Kidney (tissue), 14 donors: ENCODE measurements around the gene MYO19. TPM values are rescaled to one million over a fixed set of nuclear protein-coding genes. Genes with fewer than 3 reads are reported as not detected.
"Not testable (repeated sequence)": the region's sequence is repeated elsewhere in the genome, so short reads cannot be mapped to it uniquely, and the experiment has no call there.

Experiments used
- DNase-seq, 5 donors: peaks; one replicate each; pipeline ENCODE4 v3.0.0-alpha.2; 2013 to 2020
- FAIRE-seq: peaks from 2 replicates; lab custom pipeline; 2012; peaks lifted over from hg19 to GRCh38; lab: Jason Lieb, UNC
- H3K27ac ChIP-seq, 2 donors: one replicate each; pipeline ENCODE4 v1.7.0; 2013; ENCODE audit warnings: low read depth in 2 of 2, low read length in 2 of 2, inconsistent platforms in 1 of 2
- H3K27me3 ChIP-seq: one replicate; pipeline ENCODE4 v1.7.1; 2013; ENCODE audit warnings: low read length, inconsistent platforms; ENCODE audit not compliant: control insufficient read depth, insufficient read depth
- H3K36me3 ChIP-seq, 3 donors: one replicate each; pipeline versions ENCODE4 v1.7.0 to v1.7.1; 2013; ENCODE audit warnings: low read length in 3 of 3, control low read depth in 1 of 3, inconsistent platforms in 1 of 3; ENCODE audit not compliant: insufficient read depth in 3 of 3, control insufficient read depth in 2 of 3
- H3K4me1 ChIP-seq, 3 donors: one replicate each; pipeline versions ENCODE4 v1.7.0 to v1.7.1; 2013; ENCODE audit warnings: low read length in 3 of 3, inconsistent platforms in 1 of 3, low read depth in 1 of 3; ENCODE audit not compliant: control insufficient read depth in 2 of 3, insufficient read depth in 2 of 3
- H3K4me3 ChIP-seq, 3 donors: one replicate each; pipeline versions ENCODE4 v1.7.0 to v1.8.1; 2013; ENCODE audit warnings: low read length in 3 of 3, control low read depth in 1 of 3, inconsistent platforms in 1 of 3
- H3K9ac ChIP-seq, 3 donors: one replicate each; pipeline versions ENCODE4 v1.7.0 to v1.7.1; 2013; ENCODE audit warnings: low read length in 3 of 3, control low read depth in 1 of 3, inconsistent platforms in 1 of 3
- H3K9me3 ChIP-seq, 3 donors: one replicate each; pipeline versions ENCODE4 v1.7.0 to v1.7.1; 2013; ENCODE audit warnings: low read length in 3 of 3, control low read depth in 1 of 3, inconsistent platforms in 1 of 3; ENCODE audit not compliant: control insufficient read depth in 2 of 3, insufficient read depth in 1 of 3
- CTCF ChIP-seq: IDR thresholded peaks from 3 replicates; pipeline ENCODE4 v1.5.1; 2012; ENCODE audit warnings: mild to moderate bottlenecking, moderate library complexity, borderline replicate concordance; ENCODE audit not compliant: insufficient read depth; ENCODE audit errors: extremely low read depth
- intact Hi-C: fragments of 100-400 bp; cut with DNase I; formaldehyde crosslinking; loops from one replicate; pipeline ENCODE4 v1.11.1; 2022
- polyA plus RNA-seq: library from polyadenylated mRNA; stranded (reverse); fragments of 350-450 nt; fragmentation: Illumina TruSeq; extraction: RNeasy Lipid Tissue Mini Kit (QIAGEN cat#74804); gene quantifications from one replicate; pipeline ENCODE4 v1.2.3, GENCODE V29; 2014; ENCODE audit warnings: low read depth, low replicate concordance; ENCODE audit not compliant: insufficient read depth
- total RNA-seq: library from RNA; stranded (reverse); fragmentation: NEBNext Ultra II Directional; extraction: Animal tissue kit (Norgen Biotek cat#: 25700); gene quantifications from one replicate; pipeline ENCODE4 v1.2.1, GENCODE V29; 2021
- donor health status: control.
- donor health status: control.
- donor health status: control.
- donor health status: control.
- donor health status: control.
- donor health status: DM: yes; HTN: yes; CAD: no.
- donor health status: Normal renal cell carcinoma (clear cell type).

Gene MYO19
- total and polyA plus RNA-seq, 2 donors from 2014 or later, result 28.9 to 74.7 TPM

DNA sequence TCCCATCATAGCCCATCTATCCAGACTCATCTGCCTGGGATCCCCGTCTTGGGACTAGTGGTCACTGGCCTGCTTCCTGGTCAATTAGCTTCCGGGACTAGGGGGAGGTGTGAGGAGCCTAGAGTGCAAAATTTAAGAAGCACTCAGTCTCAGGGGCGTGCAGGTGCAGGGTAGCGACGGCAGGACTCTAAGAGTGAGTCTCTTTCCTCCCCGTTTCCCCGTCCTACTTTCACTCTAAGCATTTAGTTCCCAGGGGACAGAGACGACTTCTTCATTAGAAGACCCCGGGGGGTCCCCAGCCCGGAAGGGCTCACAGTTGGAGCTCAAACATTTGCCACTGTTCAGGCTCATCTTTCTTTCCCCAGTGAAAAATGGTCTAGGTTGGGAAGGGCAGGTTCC, 48.9 kb downstream of the MYO19 start:
- no peak for TF ChIP-seq CTCF
- Histone ChIP-seq H3K9ac (peak overlapping the region in 2 of 3 donors; percentile 48 to 72), H3K9me3 (no peaks in the 10 kb centered on the region), H3K36me3 (no peaks in the 10 kb centered on the region), H3K27ac (no peak overlapping the region), H3K4me3 (peak overlapping the region; percentile 79 to 96 (median 90)), H3K4me1 (peaks cover 0 to 15% (median 8%) of the 10 kb centered on the region in 3 donors), H3K27me3 (peaks cover 6% of the 10 kb centered on the region)
- DNase-seq, result peak in 2 of 5 donors; percentile 1 to 8
- FAIRE-seq, result no peak
- intact Hi-C loops, result no loop called here

- TF ChIP-seq CTCF, result no peak
- Histone ChIP-seq H3K4me3 (no peak overlapping the region), H3K9ac (no peak overlapping the region), H3K36me3 (no peaks in the 10 kb centered on the region), H3K9me3 (no peaks in the 10 kb centered on the region), H3K27ac (no peak overlapping the region), H3K4me1 (peaks cover 0 to 15% (median 8%) of the 10 kb centered on the region in 3 donors), H3K27me3 (peaks cover 6% of the 10 kb centered on the region)
- intact Hi-C loops, result no loop called here
- FAIRE-seq (no peak), DNase-seq (no peak)
These were observed 49.6 kb downstream of the MYO19 start for GRCh38 chr17:36485027-36485426.

GRCh38 chr17:36484021-36484420, 50.6 kb downstream of the MYO19 start:
- H3K4me3 ChIP-seq, intact Hi-C loops, H3K36me3 ChIP-seq, H3K27ac ChIP-seq, H3K9ac ChIP-seq, FAIRE-seq, DNase-seq, H3K27me3 ChIP-seq, H3K9me3 ChIP-seq: not testable (repeated sequence)
- peaks cover 0 to 15% (median 8%) of the 10 kb centered on the region in 3 donors for H3K4me1 ChIP-seq

DNA sequence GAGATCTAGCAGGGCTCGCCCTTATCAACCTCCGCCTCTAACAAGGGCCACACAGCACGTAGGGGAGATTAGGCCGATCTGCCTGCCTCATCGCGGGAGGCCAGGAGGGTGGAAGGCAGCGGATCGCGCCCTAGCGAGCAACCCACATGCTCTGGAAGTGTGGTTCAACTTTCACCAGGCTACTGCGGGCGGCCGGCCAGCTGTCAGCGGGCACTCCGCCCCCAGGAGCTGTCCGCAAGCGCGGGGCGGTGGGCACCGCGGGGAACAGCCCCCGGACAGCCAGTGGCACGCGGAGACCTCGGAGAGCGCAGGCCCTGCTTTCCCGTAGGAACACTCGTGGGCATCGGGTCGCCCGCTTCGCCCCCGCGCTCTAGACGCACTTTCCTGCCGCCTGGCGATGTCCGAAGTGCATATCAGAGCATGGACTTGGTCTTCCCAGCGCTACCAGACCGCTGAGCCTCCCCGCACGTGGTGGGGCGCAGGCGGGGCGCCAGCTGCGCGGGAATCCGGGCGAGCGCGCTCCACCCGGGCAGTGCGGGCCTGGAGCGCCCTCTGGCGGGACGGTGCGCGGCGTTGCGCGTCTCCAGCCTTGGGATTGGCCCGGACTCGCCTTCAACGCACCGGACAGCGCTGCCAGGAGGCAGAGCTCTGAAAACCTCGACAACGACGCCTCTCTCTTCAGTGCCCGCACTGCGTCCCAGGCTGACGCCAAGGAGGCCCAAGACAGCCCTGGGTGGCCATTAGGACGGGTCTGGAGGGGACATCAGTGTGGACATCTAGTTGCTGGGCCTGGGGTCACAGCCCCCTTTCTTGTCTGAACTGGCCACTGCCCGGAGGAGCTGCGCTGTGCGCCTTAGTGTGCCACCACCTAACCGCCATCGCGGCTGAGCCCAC, 51.8 kb downstream of the MYO19 start:
- H3K27me3 ChIP-seq, result peaks cover 6% of the 10 kb centered on the region
- DNase-seq, result peak; percentile 88 to 92 (median 90)
- H3K9me3 ChIP-seq, result no peaks in the 10 kb centered on the region
- H3K27ac ChIP-seq, result no peak overlapping the region
- peak overlapping the region in 2 of 3 donors; percentile 3 to 55 for H3K4me3 ChIP-seq
- peak overlapping the region in 2 of 3 donors; percentile 16 to 51 for H3K9ac ChIP-seq
- H3K36me3 ChIP-seq, result no peaks in the 10 kb centered on the region
- TF ChIP-seq CTCF, result peak; percentile 91
- no peak for FAIRE-seq
- intact Hi-C loops, result no loop called here
- peaks cover 0 to 15% (median 8%) of the 10 kb centered on the region in 3 donors for H3K4me1 ChIP-seq
